Astrocyte (in vitro differentiated cells and primary cell): ENCODE measurements around the gene OCEL1.

Experiments
- EZH2 ChIP-seq: IDR thresholded peaks from 2 replicates; pipeline ENCODE4 v1.6.1; 2012; ENCODE audit warnings: mild to moderate bottlenecking, low read length, inconsistent platforms; ENCODE audit not compliant: insufficient read depth
- TF ChIP-seq, protein P1 (sequence below): IDR thresholded peaks from 2 replicates; pipeline ENCODE4 v1.5.1; 2011; ENCODE audit warnings: low read depth, mild to moderate bottlenecking, inconsistent platforms, low read length, moderate library complexity; ENCODE audit not compliant: insufficient read depth

DNA sequence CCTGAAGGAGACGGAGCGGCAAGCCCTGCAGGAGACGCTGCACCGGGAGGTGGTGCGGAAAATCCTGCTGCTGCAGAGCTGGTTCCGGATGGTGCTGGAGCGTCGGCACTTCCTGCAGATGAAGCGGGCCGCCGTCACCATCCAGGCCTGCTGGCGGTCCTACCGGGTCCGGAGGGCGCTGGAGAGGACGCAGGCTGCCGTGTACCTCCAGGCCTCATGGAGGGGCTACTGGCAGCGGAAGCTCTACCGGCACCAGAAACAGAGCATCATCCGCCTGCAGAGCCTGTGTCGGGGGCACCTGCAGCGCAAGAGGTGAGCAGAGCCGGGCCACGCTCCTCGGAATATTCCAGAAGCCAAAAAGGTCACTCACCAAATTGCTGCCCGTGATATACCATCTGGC is 33.3 kb upstream of the OCEL1 start:
- TF ChIP-seq, protein P1, sequence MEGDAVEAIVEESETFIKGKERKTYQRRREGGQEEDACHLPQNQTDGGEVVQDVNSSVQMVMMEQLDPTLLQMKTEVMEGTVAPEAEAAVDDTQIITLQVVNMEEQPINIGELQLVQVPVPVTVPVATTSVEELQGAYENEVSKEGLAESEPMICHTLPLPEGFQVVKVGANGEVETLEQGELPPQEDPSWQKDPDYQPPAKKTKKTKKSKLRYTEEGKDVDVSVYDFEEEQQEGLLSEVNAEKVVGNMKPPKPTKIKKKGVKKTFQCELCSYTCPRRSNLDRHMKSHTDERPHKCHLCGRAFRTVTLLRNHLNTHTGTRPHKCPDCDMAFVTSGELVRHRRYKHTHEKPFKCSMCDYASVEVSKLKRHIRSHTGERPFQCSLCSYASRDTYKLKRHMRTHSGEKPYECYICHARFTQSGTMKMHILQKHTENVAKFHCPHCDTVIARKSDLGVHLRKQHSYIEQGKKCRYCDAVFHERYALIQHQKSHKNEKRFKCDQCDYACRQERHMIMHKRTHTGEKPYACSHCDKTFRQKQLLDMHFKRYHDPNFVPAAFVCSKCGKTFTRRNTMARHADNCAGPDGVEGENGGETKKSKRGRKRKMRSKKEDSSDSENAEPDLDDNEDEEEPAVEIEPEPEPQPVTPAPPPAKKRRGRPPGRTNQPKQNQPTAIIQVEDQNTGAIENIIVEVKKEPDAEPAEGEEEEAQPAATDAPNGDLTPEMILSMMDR, result no peak
- no peak for TF ChIP-seq EZH2
